ENCODE results near the gene AIFM1. TPM values are rescaled to one million over a fixed set of nuclear protein-coding genes. Genes with fewer than 3 reads are reported as not detected.

AIFM1 gene
- total RNA-seq, 4 donors from 2014 or later: 7.7 to 21.2 (median 19.1) TPM

DNA sequence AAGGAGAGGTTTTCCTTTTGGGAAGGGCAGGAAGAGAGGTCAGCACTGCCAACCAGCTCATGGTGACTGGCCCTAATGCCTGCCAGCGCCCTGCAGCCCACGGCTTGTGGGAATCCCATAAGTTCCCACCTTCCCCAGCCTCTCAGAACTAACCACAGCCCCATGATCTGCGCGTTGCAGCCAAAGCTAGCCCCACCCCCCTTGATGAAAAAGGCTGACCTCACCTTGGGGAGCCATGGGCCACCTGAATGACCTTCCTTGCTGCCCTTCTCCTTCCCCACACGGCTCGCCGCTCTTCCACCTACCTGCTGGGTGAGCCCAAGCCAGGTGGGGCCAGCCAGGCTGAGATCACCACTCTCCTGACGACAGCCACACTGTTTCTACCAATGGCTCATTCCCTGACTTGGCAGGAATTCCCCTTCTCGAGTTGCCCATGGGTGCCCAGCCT lies 51.5 kb downstream of the AIFM1 start:
- Histone ChIP-seq H3K27ac (no peak overlapping the region), H3K4me1 (no peaks in the 10 kb centered on the region)
- intact Hi-C loops (cut with DNase I; ENCODE audit: low total_unique reads): no loop called here

DNA sequence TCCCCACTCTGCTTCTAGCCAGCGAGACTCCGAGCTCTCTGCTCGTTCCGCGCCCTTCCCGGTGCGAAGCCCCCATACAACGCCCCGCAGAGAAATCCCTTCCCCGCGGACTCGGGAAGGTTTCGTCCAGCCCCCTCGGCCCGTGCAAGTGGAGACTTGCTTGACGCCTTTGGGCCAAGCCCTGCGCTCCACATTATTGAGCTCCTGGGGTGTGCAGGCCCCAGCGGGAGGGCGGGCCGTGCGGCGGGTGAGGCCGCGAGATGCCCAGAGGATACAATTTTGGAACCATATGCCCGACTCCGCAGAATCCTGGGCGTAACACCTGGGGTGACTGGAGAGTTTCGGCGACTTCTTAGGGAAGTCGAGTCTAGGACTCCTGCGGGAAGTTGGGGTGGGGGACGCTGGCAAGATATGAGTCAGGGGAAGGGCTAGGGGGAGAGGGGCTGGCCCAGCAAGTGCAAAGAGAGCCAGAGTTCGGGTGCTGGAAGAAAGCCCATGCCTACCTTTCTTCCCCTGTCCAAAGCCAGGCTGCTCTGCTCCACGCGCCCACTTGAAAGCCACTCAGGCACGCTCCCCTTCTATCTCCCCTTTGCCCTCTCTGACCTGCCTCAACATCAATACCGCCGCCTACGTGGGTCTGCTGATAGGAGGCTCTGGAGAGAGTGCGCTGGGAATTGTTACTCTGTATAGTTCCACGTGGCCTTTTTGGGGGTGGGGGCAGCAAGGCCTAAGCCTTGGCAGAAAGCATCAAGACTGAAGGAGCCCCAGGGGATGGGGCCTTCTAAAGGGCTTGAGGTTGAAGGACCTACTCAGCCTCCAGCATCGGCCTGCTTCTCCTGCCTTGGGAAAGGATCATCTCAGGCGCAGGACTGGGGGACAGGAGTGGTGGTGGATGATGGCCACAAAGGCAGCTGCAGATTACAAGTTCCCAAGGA lies 54.2 kb downstream of the AIFM1 start:
- Histone ChIP-seq H3K9me3 (no peaks in the 10 kb centered on the region), H3K36me3 (no peaks in the 10 kb centered on the region), H3K27ac (peak overlapping the region; percentile 94 to 97), H3K4me1 (no peaks in the 10 kb centered on the region), H3K4me3 (peak overlapping the region in 1 of 2 donors; percentile 67), H3K27me3 (no peaks in the 10 kb centered on the region)
- intact Hi-C loops (cut with DNase I; ENCODE audit: low total_unique reads): no loop called here
- no peak for DNase-seq
- TF ChIP-seq POLR2A (IDR thresholded peaks at IDR 0.05): no peak
- TF ChIP-seq, protein P1, sequence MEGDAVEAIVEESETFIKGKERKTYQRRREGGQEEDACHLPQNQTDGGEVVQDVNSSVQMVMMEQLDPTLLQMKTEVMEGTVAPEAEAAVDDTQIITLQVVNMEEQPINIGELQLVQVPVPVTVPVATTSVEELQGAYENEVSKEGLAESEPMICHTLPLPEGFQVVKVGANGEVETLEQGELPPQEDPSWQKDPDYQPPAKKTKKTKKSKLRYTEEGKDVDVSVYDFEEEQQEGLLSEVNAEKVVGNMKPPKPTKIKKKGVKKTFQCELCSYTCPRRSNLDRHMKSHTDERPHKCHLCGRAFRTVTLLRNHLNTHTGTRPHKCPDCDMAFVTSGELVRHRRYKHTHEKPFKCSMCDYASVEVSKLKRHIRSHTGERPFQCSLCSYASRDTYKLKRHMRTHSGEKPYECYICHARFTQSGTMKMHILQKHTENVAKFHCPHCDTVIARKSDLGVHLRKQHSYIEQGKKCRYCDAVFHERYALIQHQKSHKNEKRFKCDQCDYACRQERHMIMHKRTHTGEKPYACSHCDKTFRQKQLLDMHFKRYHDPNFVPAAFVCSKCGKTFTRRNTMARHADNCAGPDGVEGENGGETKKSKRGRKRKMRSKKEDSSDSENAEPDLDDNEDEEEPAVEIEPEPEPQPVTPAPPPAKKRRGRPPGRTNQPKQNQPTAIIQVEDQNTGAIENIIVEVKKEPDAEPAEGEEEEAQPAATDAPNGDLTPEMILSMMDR (IDR thresholded peaks at IDR 0.05): no peak

More for the DNA sequence above, 51.5 kb downstream of the AIFM1 start:
- Histone ChIP-seq H3K4me3 (no peak overlapping the region), H3K9me3 (no peaks in the 10 kb centered on the region), H3K27me3 (no peaks in the 10 kb centered on the region), H3K36me3 (no peaks in the 10 kb centered on the region)
- no peak for DNase-seq
- no peak for TF ChIP-seq POLR2A (IDR thresholded peaks at IDR 0.05)
- TF ChIP-seq, protein P1 (IDR thresholded peaks at IDR 0.05): no peak

DNA sequence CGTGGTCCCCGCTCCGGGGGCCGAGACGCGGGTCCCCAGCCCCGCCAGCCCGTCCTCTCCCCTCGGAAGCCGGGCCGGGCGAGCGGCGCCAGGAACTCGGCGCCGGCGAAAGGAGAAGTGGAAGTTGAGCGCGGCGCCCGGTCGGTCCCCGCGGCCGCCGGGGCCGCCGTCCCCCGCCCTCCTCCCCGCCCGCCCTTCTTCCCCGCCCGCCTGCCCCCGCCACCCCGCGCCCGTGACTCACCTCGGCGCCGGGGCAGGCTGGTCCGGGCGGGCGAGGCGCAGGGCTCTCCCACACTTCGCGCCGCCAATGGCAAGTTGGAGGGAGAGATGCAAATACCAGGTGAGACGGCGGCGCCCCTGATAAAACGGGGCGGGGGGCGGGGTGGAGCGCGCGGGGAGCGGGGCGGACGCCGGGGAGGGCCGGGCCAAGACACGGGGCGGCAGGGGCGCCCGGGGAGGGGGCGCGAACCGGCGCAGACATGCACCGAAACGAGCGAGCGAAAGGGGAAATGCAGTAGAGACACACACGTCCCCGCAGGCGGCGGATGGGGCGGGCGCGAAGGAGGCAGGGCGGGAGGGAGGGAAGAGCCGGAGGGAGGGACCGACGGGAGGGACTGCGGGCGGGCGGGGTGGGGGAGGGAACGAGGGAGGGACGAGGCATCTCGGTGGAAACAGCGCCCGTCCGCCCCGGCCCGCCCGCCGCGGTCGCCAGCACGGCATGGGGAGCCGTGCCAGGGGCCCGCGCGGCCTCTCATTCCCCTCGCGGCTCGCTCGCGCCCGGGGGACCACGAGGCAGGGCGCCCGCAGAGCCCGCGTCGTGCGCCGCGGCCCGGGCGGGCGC lies 55.0 kb downstream of the AIFM1 start, which contains the start of gene ELF4:
Gene ELF4 (minus strand): TSS at position 119 of the 841 bp plus-strand sequence. CDS start 29,167 bp downstream, outside the sequence.
- no peaks in the 10 kb centered on the region for H3K9me3 ChIP-seq
- DNase-seq: peak; percentile 56 to 57
- no peak for TF ChIP-seq POLR2A (IDR thresholded peaks at IDR 0.05)
- TF ChIP-seq, protein P1 (IDR thresholded peaks at IDR 0.05): no peak
- no peaks in the 10 kb centered on the region for H3K36me3 ChIP-seq
- intact Hi-C loops (cut with DNase I; ENCODE audit: low total_unique reads): no loop called here
- H3K4me1 ChIP-seq: no peaks in the 10 kb centered on the region
- H3K4me3 ChIP-seq: peak within 1 kb of the TSS; percentile 38 to 67
- peak within 1 kb of the TSS; percentile 94 to 97 for H3K27ac ChIP-seq
- H3K27me3 ChIP-seq: no peaks in the 10 kb centered on the region

DNA sequence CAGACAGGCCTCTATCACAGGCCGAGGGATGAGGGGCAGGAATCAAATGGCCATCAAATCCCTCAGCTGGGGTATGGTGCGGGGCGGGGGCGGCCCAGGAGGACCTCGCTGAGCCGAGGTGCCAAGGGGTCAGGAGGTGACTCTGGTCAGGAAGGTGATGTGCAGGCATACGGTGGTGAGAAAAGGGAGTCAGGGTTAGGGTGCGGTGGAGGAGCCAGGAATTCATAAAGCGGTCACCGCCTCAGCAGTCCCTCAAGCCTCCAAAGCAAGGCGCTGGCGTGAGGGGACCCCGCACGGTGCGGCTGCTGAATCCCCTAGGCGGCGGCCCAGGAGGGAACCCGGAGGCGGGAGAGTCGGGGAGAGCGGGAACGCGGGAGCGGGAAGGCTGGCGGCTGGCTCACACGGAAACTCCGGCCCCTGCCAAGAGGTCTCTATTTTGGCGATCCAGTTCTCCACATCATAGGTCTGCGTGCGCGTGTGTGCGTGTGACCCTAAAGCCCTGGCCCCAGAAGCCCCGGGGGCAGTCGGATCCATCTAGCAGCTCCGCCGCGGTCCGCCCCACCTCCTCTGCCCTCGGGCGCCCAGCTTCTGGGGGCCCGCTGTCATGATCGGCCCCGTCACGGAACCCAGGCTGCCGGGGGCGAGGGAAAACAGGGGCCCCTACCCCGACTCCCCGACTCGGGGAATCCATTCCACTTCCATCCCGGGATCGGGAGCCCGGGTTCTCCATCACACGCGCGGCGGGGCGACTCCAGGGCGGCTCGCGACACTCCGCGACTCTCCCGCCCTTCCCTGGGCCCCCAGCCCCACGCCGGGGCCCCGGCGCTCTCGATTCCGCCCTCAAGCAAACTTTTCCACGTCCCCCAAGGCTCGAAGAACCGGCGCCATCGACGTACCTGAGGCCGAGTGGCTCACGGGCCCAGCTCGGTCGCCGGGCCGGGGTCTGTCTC lies 55.9 kb downstream of the AIFM1 start:
- Histone ChIP-seq H3K36me3 (no peaks in the 10 kb centered on the region), H3K27me3 (no peaks in the 10 kb centered on the region), H3K27ac (peak overlapping the region; percentile 94 to 97), H3K4me3 (peak overlapping the region; percentile 38 to 67), H3K4me1 (no peaks in the 10 kb centered on the region), H3K9me3 (no peaks in the 10 kb centered on the region)
- intact Hi-C loops (cut with DNase I; ENCODE audit: low total_unique reads): no loop called here
- TF ChIP-seq, protein P1 (IDR thresholded peaks at IDR 0.05): no peak
- TF ChIP-seq POLR2A (IDR thresholded peaks at IDR 0.05): no peak
- DNase-seq: no peak

Data from uterus (tissue), 4 donors.